ENCODE measurements around the gene MRPL28.

DNA sequence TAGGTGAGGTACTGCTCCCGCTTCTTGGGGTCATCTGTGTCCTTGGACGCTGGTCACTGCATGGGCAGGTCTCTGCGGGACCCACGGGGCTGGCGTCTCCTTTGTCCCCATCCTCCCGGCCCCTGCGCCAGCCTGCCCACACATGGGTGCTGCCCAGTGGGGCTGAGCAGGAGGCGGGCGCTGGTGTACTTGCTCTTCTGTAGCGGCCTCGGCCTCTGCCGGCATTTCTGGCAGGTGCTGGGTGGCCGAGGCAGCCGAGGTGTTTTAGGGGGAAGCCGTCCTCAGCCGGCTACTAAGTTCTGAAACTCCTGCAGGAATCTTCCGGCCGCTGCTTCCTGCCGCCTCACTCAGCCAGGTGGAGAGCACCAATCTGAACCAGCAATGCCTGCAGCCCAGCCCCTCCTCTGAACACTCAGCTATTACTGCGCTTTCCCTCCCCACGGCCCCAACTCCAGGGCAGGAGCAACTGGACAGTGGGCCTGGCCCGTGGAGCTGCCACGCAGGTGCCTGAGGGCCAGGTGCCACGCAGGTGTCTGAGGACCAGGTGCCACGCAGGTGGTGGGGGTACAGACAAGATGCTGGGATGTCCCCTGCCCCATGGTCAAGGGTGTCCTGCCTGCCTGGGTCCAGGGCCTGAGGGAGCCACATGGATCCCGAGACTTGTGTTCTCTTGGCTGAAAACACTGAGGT lies 41.4 kb upstream of the MRPL28 start:
- TF ChIP-seq, protein P1, sequence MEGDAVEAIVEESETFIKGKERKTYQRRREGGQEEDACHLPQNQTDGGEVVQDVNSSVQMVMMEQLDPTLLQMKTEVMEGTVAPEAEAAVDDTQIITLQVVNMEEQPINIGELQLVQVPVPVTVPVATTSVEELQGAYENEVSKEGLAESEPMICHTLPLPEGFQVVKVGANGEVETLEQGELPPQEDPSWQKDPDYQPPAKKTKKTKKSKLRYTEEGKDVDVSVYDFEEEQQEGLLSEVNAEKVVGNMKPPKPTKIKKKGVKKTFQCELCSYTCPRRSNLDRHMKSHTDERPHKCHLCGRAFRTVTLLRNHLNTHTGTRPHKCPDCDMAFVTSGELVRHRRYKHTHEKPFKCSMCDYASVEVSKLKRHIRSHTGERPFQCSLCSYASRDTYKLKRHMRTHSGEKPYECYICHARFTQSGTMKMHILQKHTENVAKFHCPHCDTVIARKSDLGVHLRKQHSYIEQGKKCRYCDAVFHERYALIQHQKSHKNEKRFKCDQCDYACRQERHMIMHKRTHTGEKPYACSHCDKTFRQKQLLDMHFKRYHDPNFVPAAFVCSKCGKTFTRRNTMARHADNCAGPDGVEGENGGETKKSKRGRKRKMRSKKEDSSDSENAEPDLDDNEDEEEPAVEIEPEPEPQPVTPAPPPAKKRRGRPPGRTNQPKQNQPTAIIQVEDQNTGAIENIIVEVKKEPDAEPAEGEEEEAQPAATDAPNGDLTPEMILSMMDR (IDR thresholded peaks at IDR 0.05; ENCODE audit: low read depth, low read length, poor library complexity, severe bottlenecking) = no peak
- TF ChIP-seq EZH2phosphoT487 (IDR thresholded peaks at IDR 0.05; ENCODE audit: borderline replicate concordance, low read length) = no peak

Data from DOHH2 (cell line).